Glutamatergic neuron (in vitro differentiated cells): ENCODE data around the gene HBEGF. TPM values are rescaled to one million over a fixed set of nuclear protein-coding genes. Genes with fewer than 3 reads are reported as not detected.

Experiments used
- DNase-seq: peaks from one replicate; pipeline ENCODE4 v3.0.0; 2022
- H3K27ac Mint-ChIP-seq: one replicate; pipeline ENCODE4 v1.8.0; 2020; ENCODE audit warnings: mild to moderate bottlenecking, mixed read lengths, inconsistent platforms; ENCODE audit not compliant: unreplicated experiment
- H3K27me3 Mint-ChIP-seq: one replicate; pipeline ENCODE4 v1.8.0; 2020; ENCODE audit warnings: mild to moderate bottlenecking, moderate library complexity, mixed read lengths, inconsistent platforms; ENCODE audit not compliant: unreplicated experiment
- H3K36me3 Mint-ChIP-seq: one replicate; pipeline ENCODE4 v1.8.0; 2020; ENCODE audit warnings: mild to moderate bottlenecking, mixed read lengths, inconsistent platforms; ENCODE audit not compliant: unreplicated experiment
- H3K4me1 Mint-ChIP-seq: one replicate; pipeline ENCODE4 v1.8.0; 2020; ENCODE audit warnings: mild to moderate bottlenecking, low read depth, mixed read lengths, inconsistent platforms; ENCODE audit not compliant: unreplicated experiment
- H3K4me3 Mint-ChIP-seq: one replicate; pipeline ENCODE4 v1.8.0; 2020; ENCODE audit warnings: mild to moderate bottlenecking, mixed read lengths, inconsistent platforms; ENCODE audit not compliant: unreplicated experiment
- H3K9me3 Mint-ChIP-seq: one replicate; pipeline ENCODE4 v1.8.0; 2020; ENCODE audit warnings: mild to moderate bottlenecking, moderate library complexity, mixed read lengths, inconsistent platforms; ENCODE audit not compliant: unreplicated experiment
- CTCF ChIP-seq: fragments of 200-600 bp; sonication (generic); IDR thresholded peaks from one replicate; pipeline ENCODE4 v1.5.0; 2021; ENCODE audit not compliant: partially characterized antibody, unreplicated experiment
- total RNA-seq: library from RNA; stranded (reverse); fragmentation: NEBNext Ultra II Directional; extraction: Animal tissue kit (Norgen Biotek cat#: 25700); gene quantifications from one replicate; pipeline ENCODE4 v1.2.1, GENCODE V29; 2021; ENCODE audit not compliant: unreplicated experiment

Gene HBEGF
- total RNA-seq, 1 donor from 2014 or later: 2.5 TPM

GRCh38 chr5:140296289-140296688 lies 50.1 kb downstream of the HBEGF start:
- no peak overlapping the region for H3K27ac Mint-ChIP-seq
- peaks cover 20% of the 10 kb centered on the region for H3K4me1 Mint-ChIP-seq
- H3K36me3 Mint-ChIP-seq: no peaks in the 10 kb centered on the region
- no peak for TF ChIP-seq CTCF
- H3K27me3 Mint-ChIP-seq: peaks cover 2% of the 10 kb centered on the region
- no peak for DNase-seq
- H3K4me3 Mint-ChIP-seq: no peak overlapping the region
- H3K9me3 Mint-ChIP-seq: no peaks in the 10 kb centered on the region

GRCh38 chr5:140295414-140295813 lies 51.0 kb downstream of the HBEGF start:
- no peaks in the 10 kb centered on the region for H3K36me3 Mint-ChIP-seq
- TF ChIP-seq CTCF: no peak
- H3K27ac Mint-ChIP-seq: no peak overlapping the region
- no peak overlapping the region for H3K4me3 Mint-ChIP-seq
- peaks cover 2% of the 10 kb centered on the region for H3K27me3 Mint-ChIP-seq
- no peak for DNase-seq
- peaks cover 17% of the 10 kb centered on the region for H3K4me1 Mint-ChIP-seq
- no peaks in the 10 kb centered on the region for H3K9me3 Mint-ChIP-seq

- Mint-ChIP-seq H3K27ac (no peak overlapping the region), H3K4me1 (peaks cover 17% of the 10 kb centered on the region), H3K36me3 (no peaks in the 10 kb centered on the region), H3K4me3 (no peak overlapping the region), H3K27me3 (peaks cover 2% of the 10 kb centered on the region), H3K9me3 (no peaks in the 10 kb centered on the region)
- no peak for DNase-seq
- TF ChIP-seq CTCF: no peak
Measured at GRCh38 chr5:140294753-140295152, 51.6 kb downstream of the HBEGF start.

- Mint-ChIP-seq H3K27me3 (peaks cover 2% of the 10 kb centered on the region), H3K4me3 (no peak overlapping the region), H3K27ac (no peak overlapping the region), H3K4me1 (peaks cover 17% of the 10 kb centered on the region), H3K36me3 (no peaks in the 10 kb centered on the region), H3K9me3 (no peaks in the 10 kb centered on the region)
- no peak for DNase-seq
- TF ChIP-seq CTCF: no peak
Measured at GRCh38 chr5:140293849-140294100, 52.6 kb downstream of the HBEGF start.

- H3K27ac Mint-ChIP-seq: peak overlapping the region; percentile 3
- H3K9me3 Mint-ChIP-seq: no peaks in the 10 kb centered on the region
- no peaks in the 10 kb centered on the region for H3K36me3 Mint-ChIP-seq
- peaks cover 2% of the 10 kb centered on the region for H3K27me3 Mint-ChIP-seq
- peaks cover 18% of the 10 kb centered on the region for H3K4me1 Mint-ChIP-seq
- DNase-seq: no peak
- TF ChIP-seq CTCF: no peak
- no peak overlapping the region for H3K4me3 Mint-ChIP-seq
Measured at GRCh38 chr5:140293091-140293848, 53.1 kb downstream of the HBEGF start.
